SK-N-SH treated with all-trans-retinoic acid at 6 μM for 48 hours (cell line): Measurements from ENCODE around the gene YOD1.
A peak's percentile ranks its signal among the peaks of the same experiment; 100 is the strongest.

ENCODE experiments used
- ATAC-seq: fragments of 200-7000 bp; cut with Tn5 transposase; 3 replicates; pipeline ENCODE4 v1.9.1; 2020; ENCODE audit warnings: mild to moderate bottlenecking, moderate library complexity
- ARNTL ChIP-seq: fragments of 450-650 bp; formaldehyde crosslinking; IDR thresholded peaks from 2 replicates; pipeline ENCODE4 v1.5.0; 2020; ENCODE audit warnings: low read depth, mild to moderate bottlenecking, moderate library complexity, borderline replicate concordance
- CSDC2 ChIP-seq: fragments of 250-450 bp; sonication (Bioruptor Pico); IDR thresholded peaks from 2 replicates; pipeline ENCODE4 v1.5.0; 2020; ENCODE audit warnings: mild to moderate bottlenecking, moderate library complexity
- ESRRG ChIP-seq: fragments of 250-450 bp; sonication (Bioruptor Pico); IDR thresholded peaks from 2 replicates; pipeline ENCODE4 v1.6.1; 2021; ENCODE audit warnings: mild to moderate bottlenecking
- GLIS3 ChIP-seq: fragments of 250-450 bp; sonication (Bioruptor Pico); IDR thresholded peaks from 2 replicates; pipeline ENCODE4 v1.5.0; 2020; ENCODE audit warnings: mild to moderate bottlenecking, moderate library complexity
- ISL1 ChIP-seq: fragments of 250-450 bp; sonication (Bioruptor Pico); IDR thresholded peaks from 2 replicates; pipeline ENCODE4 v2.1.2; 2022; ENCODE audit warnings: mild to moderate bottlenecking, moderate library complexity
- OSR1 ChIP-seq: fragments of 250-450 bp; sonication (Bioruptor Pico); IDR thresholded peaks from 2 replicates; pipeline ENCODE4 v1.8.0; 2022; ENCODE audit warnings: moderate library complexity, mild to moderate bottlenecking, inconsistent platforms
- PPARA ChIP-seq: fragments of 250-450 bp; sonication (Bioruptor Pico); IDR thresholded peaks from 2 replicates; pipeline ENCODE4 v1.5.0; 2020; ENCODE audit warnings: mild to moderate bottlenecking, borderline replicate concordance
- RARB ChIP-seq: fragments of 250-450 bp; sonication (Bioruptor Pico); IDR thresholded peaks from 2 replicates; pipeline ENCODE4 v1.8.0; 2021; ENCODE audit warnings: mild to moderate bottlenecking, moderate library complexity
- SNAI2 ChIP-seq: fragments of 250-450 bp; sonication (Bioruptor Pico); IDR thresholded peaks from 2 replicates; pipeline ENCODE4 v1.5.0; 2020; ENCODE audit warnings: mild to moderate bottlenecking, moderate library complexity
- TOX ChIP-seq: fragments of 250-450 bp; sonication (Bioruptor Pico); IDR thresholded peaks from 2 replicates; pipeline ENCODE4 v1.8.0; 2021; ENCODE audit warnings: mild to moderate bottlenecking, moderate library complexity, borderline replicate concordance
- ZC3H10 ChIP-seq: fragments of 250-450 bp; sonication (Bioruptor Pico); IDR thresholded peaks from 2 replicates; pipeline ENCODE4 v1.5.1; 2021; ENCODE audit warnings: mild to moderate bottlenecking, moderate library complexity
- ZFP3 ChIP-seq: fragments of 250-450 bp; sonication (Bioruptor Pico); IDR thresholded peaks from 2 replicates; pipeline ENCODE4 v1.5.0; 2020; ENCODE audit warnings: mild to moderate bottlenecking, moderate library complexity
- ZFP30 ChIP-seq: fragments of 450-650 bp; formaldehyde crosslinking; IDR thresholded peaks from 2 replicates; pipeline ENCODE4 v1.5.0; 2022; ENCODE audit warnings: mild to moderate bottlenecking, moderate library complexity
- ZNF565 ChIP-seq: fragments of 450-650 bp; formaldehyde crosslinking; conservative IDR thresholded peaks from 2 replicates; pipeline ENCODE4 v1.5.0; 2020; ENCODE audit warnings: low read depth, mild to moderate bottlenecking, moderate library complexity
- ZNF70 ChIP-seq: fragments of 450-650 bp; formaldehyde crosslinking; IDR thresholded peaks from 2 replicates; pipeline ENCODE4 v1.5.0; 2020; ENCODE audit warnings: mild to moderate bottlenecking, moderate library complexity
- ZNF8 ChIP-seq: fragments of 450-650 bp; formaldehyde crosslinking; IDR thresholded peaks from 2 replicates; pipeline ENCODE4 v1.5.0; 2020; ENCODE audit warnings: mild to moderate bottlenecking, moderate library complexity
- TF ChIP-seq, protein P1 (sequence below): fragments of 250-450 bp; sonication (Bioruptor Pico); IDR thresholded peaks from 2 replicates; pipeline ENCODE4 v1.8.0; 2021; ENCODE audit warnings: low read depth, mild to moderate bottlenecking, moderate library complexity, borderline replicate concordance
- TF ChIP-seq, protein P2 (sequence below): fragments of 250-450 bp; sonication (Bioruptor Pico); IDR thresholded peaks from 2 replicates; pipeline ENCODE4 v1.5.1; 2020; ENCODE audit warnings: low read depth, mild to moderate bottlenecking, moderate library complexity
- TF ChIP-seq, protein P3 (sequence below): fragments of 250-450 bp; sonication (Bioruptor Pico); IDR thresholded peaks from 2 replicates; pipeline ENCODE4 v1.8.0; 2020; ENCODE audit warnings: mild to moderate bottlenecking, moderate library complexity, borderline replicate concordance
- TF ChIP-seq, protein P4 (sequence below): fragments of 250-450 bp; sonication (Bioruptor Pico); IDR thresholded peaks from 2 replicates; pipeline ENCODE4 v1.5.0; 2020; ENCODE audit warnings: mild to moderate bottlenecking, moderate library complexity

Gene YOD1

DNA sequence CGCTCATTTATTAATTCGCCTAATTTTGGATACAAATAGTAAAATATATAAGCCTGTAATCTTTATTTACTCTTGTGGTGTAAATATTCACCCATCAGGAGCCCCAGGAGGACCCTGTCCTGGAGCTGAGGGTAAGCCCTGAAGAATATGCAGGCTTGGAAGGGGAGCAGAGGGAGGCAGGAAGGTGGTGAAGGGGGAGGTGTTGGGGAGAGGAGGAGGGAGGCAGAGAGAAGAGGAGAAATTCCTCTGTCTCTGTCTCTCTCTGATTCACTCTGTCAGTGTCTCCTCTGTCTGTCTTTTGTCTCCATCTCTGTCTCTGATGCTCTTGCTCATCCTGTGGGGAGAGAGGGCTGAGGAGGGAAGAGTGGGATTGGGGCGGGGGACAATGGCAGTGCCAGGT lies 34.9 kb upstream of the YOD1 start (continued):
- no peak for TF ChIP-seq ZNF8 (CRISPR knock-in tag)
- no peak for TF ChIP-seq CSDC2 (CRISPR knock-in tag)
- TF ChIP-seq, protein P1, sequence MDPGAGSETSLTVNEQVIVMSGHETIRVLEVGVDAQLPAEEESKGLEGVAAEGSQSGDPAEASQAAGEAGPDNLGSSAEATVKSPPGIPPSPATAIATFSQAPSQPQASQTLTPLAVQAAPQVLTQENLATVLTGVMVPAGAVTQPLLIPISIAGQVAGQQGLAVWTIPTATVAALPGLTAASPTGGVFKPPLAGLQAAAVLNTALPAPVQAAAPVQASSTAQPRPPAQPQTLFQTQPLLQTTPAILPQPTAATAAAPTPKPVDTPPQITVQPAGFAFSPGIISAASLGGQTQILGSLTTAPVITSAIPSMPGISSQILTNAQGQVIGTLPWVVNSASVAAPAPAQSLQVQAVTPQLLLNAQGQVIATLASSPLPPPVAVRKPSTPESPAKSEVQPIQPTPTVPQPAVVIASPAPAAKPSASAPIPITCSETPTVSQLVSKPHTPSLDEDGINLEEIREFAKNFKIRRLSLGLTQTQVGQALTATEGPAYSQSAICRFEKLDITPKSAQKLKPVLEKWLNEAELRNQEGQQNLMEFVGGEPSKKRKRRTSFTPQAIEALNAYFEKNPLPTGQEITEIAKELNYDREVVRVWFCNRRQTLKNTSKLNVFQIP (CRISPR knock-in tag), result no peak
- TF ChIP-seq ZC3H10 (CRISPR knock-in tag), result no peak
- TF ChIP-seq, protein P2, sequence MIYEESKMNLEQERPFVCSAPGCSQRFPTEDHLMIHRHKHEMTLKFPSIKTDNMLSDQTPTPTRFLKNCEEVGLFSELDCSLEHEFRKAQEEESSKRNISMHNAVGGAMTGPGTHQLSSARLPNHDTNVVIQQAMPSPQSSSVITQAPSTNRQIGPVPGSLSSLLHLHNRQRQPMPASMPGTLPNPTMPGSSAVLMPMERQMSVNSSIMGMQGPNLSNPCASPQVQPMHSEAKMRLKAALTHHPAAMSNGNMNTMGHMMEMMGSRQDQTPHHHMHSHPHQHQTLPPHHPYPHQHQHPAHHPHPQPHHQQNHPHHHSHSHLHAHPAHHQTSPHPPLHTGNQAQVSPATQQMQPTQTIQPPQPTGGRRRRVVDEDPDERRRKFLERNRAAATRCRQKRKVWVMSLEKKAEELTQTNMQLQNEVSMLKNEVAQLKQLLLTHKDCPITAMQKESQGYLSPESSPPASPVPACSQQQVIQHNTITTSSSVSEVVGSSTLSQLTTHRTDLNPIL (CRISPR knock-in tag), result no peak
- TF ChIP-seq ZFP3 (CRISPR knock-in tag), result no peak
- TF ChIP-seq ARNTL (CRISPR knock-in tag), result no peak
- no peak for TF ChIP-seq ZNF565 (CRISPR knock-in tag)
- no peak for TF ChIP-seq ISL1

DNA sequence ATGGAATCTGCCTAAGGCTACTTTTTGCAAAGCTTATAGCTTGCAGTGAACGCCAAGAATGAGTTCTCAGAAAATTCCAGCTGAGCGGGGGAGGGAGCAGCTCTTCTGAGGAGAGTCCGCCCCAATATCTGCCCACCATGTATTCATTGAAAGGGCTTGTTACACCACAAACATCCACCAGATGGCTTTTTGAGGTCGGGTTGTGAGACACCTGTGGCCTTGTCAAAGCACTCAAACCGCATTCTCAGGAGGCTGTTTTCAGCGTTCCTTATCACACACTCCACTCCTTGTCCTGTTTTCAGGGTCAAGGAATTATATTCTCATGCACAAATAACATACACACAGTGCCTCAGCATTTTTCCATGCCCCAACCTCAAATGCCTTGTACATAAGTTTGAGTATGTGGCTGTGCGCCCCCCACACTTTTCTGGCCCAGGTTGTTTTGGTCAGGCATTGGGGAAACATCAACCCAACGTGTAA lies 33.7 kb upstream of the YOD1 start:
- peak; percentile 91 for ATAC-seq

DNA sequence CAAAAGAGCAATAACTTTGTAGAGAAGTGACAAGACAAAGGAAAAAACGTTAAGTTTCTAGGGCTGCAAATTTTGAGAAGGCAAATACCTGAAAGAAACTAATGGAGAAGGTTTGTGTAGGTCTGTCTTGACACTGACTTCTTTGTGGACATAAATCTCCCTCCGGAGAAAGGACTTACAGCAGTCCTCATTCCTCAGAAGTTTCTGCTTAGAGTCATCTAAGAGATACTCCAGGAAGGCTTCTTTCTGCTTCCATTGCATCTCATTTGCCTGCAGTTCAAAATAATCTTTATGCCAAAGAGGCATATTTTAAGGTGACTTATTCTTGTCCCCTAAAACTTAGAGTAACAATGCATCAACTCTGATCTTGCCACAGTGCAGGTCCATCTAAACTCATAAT lies 33.2 kb upstream of the YOD1 start:
- ATAC-seq, result peak; percentile 40
- TF ChIP-seq ISL1 (no peak), ESRRG (no peak), ZFP30 (no peak)
- TF ChIP-seq, protein P1 (CRISPR knock-in tag), result no peak
- TF ChIP-seq, protein P2 (CRISPR knock-in tag), result no peak
- TF ChIP-seq, protein P3, sequence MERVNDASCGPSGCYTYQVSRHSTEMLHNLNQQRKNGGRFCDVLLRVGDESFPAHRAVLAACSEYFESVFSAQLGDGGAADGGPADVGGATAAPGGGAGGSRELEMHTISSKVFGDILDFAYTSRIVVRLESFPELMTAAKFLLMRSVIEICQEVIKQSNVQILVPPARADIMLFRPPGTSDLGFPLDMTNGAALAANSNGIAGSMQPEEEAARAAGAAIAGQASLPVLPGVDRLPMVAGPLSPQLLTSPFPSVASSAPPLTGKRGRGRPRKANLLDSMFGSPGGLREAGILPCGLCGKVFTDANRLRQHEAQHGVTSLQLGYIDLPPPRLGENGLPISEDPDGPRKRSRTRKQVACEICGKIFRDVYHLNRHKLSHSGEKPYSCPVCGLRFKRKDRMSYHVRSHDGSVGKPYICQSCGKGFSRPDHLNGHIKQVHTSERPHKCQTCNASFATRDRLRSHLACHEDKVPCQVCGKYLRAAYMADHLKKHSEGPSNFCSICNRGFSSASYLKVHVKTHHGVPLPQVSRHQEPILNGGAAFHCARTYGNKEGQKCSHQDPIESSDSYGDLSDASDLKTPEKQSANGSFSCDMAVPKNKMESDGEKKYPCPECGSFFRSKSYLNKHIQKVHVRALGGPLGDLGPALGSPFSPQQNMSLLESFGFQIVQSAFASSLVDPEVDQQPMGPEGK, result no peak

More for the DNA sequence above, 33.7 kb upstream of the YOD1 start:
- TF ChIP-seq GLIS3 (CRISPR knock-in tag) (no peak), ZFP3 (CRISPR knock-in tag) (no peak), TOX (CRISPR knock-in tag) (no peak), ARNTL (CRISPR knock-in tag) (no peak), SNAI2 (CRISPR knock-in tag) (no peak), ZNF70 (CRISPR knock-in tag) (no peak), CSDC2 (CRISPR knock-in tag) (no peak), ZNF8 (CRISPR knock-in tag) (no peak), ZFP30 (no peak), RARB (CRISPR knock-in tag) (no peak), PPARA (CRISPR knock-in tag) (no peak), OSR1 (no peak), ZC3H10 (CRISPR knock-in tag) (no peak), ISL1 (no peak), ZNF565 (CRISPR knock-in tag) (no peak)
- TF ChIP-seq, protein P4, sequence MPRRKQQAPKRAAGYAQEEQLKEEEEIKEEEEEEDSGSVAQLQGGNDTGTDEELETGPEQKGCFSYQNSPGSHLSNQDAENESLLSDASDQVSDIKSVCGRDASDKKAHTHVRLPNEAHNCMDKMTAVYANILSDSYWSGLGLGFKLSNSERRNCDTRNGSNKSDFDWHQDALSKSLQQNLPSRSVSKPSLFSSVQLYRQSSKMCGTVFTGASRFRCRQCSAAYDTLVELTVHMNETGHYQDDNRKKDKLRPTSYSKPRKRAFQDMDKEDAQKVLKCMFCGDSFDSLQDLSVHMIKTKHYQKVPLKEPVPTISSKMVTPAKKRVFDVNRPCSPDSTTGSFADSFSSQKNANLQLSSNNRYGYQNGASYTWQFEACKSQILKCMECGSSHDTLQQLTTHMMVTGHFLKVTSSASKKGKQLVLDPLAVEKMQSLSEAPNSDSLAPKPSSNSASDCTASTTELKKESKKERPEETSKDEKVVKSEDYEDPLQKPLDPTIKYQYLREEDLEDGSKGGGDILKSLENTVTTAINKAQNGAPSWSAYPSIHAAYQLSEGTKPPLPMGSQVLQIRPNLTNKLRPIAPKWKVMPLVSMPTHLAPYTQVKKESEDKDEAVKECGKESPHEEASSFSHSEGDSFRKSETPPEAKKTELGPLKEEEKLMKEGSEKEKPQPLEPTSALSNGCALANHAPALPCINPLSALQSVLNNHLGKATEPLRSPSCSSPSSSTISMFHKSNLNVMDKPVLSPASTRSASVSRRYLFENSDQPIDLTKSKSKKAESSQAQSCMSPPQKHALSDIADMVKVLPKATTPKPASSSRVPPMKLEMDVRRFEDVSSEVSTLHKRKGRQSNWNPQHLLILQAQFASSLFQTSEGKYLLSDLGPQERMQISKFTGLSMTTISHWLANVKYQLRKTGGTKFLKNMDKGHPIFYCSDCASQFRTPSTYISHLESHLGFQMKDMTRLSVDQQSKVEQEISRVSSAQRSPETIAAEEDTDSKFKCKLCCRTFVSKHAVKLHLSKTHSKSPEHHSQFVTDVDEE (CRISPR knock-in tag), result no peak
- TF ChIP-seq, protein P2 (CRISPR knock-in tag), result no peak
- TF ChIP-seq, protein P1 (CRISPR knock-in tag), result no peak
